Measurements from ENCODE around the gene BZW2.

Gene BZW2

GRCh38 chr7:16726189-16726588 lies 80.2 kb downstream of the BZW2 start:
- H3K36me3 ChIP-seq (ENCODE audit: control insufficient read depth in 1 of 2, insufficient read depth in 2 of 2, low read length in 2 of 2), result no peaks in the 10 kb centered on the region
- H3K4me1 ChIP-seq (ENCODE audit: control insufficient read depth in 1 of 2, insufficient read depth in 2 of 2, low read length in 2 of 2), result no peaks in the 10 kb centered on the region
- no peaks in the 10 kb centered on the region for H3K27me3 ChIP-seq (ENCODE audit: low read depth, low read length)
- no peak overlapping the region for H3K4me3 ChIP-seq (ENCODE audit: low read depth in 1 of 2, low read length in 2 of 2)
- no peaks in the 10 kb centered on the region for H3K9me3 ChIP-seq (ENCODE audit: control insufficient read depth in 1 of 2, low read length in 2 of 2)
- H3K27ac ChIP-seq (ENCODE audit: low read length), result no peak overlapping the region

- Histone ChIP-seq H3K27me3 (ENCODE audit: low read depth, low read length) (no peaks in the 10 kb centered on the region), H3K36me3 (ENCODE audit: control insufficient read depth in 1 of 2, insufficient read depth in 2 of 2, low read length in 2 of 2) (no peaks in the 10 kb centered on the region), H3K27ac (ENCODE audit: low read length) (no peak overlapping the region), H3K4me1 (ENCODE audit: control insufficient read depth in 1 of 2, insufficient read depth in 2 of 2, low read length in 2 of 2) (no peaks in the 10 kb centered on the region), H3K9me3 (ENCODE audit: control insufficient read depth in 1 of 2, low read length in 2 of 2) (no peaks in the 10 kb centered on the region), H3K4me3 (ENCODE audit: low read depth in 1 of 2, low read length in 2 of 2) (no peak overlapping the region)
Measured at GRCh38 chr7:16727736-16728135, 81.8 kb downstream of the BZW2 start.

- Histone ChIP-seq H3K36me3 (ENCODE audit: control insufficient read depth in 1 of 2, insufficient read depth in 2 of 2, low read length in 2 of 2) (no peaks in the 10 kb centered on the region), H3K4me3 (ENCODE audit: low read depth in 1 of 2, low read length in 2 of 2) (no peak overlapping the region), H3K4me1 (ENCODE audit: control insufficient read depth in 1 of 2, insufficient read depth in 2 of 2, low read length in 2 of 2) (peaks cover 0 to under 1% of the 10 kb centered on the region in 2 donors), H3K27me3 (ENCODE audit: low read depth, low read length) (no peaks in the 10 kb centered on the region), H3K27ac (ENCODE audit: low read length) (no peak overlapping the region), H3K9me3 (ENCODE audit: control insufficient read depth in 1 of 2, low read length in 2 of 2) (no peaks in the 10 kb centered on the region)
Measured at GRCh38 chr7:16728811-16729210, 82.8 kb downstream of the BZW2 start.

GRCh38 chr7:16729541-16729940 lies 83.6 kb downstream of the BZW2 start:
- no peaks in the 10 kb centered on the region for H3K9me3 ChIP-seq (ENCODE audit: control insufficient read depth in 1 of 2, low read length in 2 of 2)
- H3K27ac ChIP-seq (ENCODE audit: low read length), result no peak overlapping the region
- H3K36me3 ChIP-seq (ENCODE audit: control insufficient read depth in 1 of 2, insufficient read depth in 2 of 2, low read length in 2 of 2), result no peaks in the 10 kb centered on the region
- no peaks in the 10 kb centered on the region for H3K27me3 ChIP-seq (ENCODE audit: low read depth, low read length)
- no peak overlapping the region for H3K4me3 ChIP-seq (ENCODE audit: low read depth in 1 of 2, low read length in 2 of 2)
- H3K4me1 ChIP-seq (ENCODE audit: control insufficient read depth in 1 of 2, insufficient read depth in 2 of 2, low read length in 2 of 2), result peaks cover 0 to 3% of the 10 kb centered on the region in 2 donors

- Histone ChIP-seq H3K4me3 (ENCODE audit: low read depth in 1 of 2, low read length in 2 of 2) (no peak overlapping the region), H3K9me3 (ENCODE audit: control insufficient read depth in 1 of 2, low read length in 2 of 2) (no peaks in the 10 kb centered on the region), H3K36me3 (ENCODE audit: control insufficient read depth in 1 of 2, insufficient read depth in 2 of 2, low read length in 2 of 2) (no peaks in the 10 kb centered on the region), H3K27me3 (ENCODE audit: low read depth, low read length) (no peaks in the 10 kb centered on the region), H3K27ac (ENCODE audit: low read length) (no peak overlapping the region), H3K4me1 (ENCODE audit: control insufficient read depth in 1 of 2, insufficient read depth in 2 of 2, low read length in 2 of 2) (peaks cover 0 to 3% of the 10 kb centered on the region in 2 donors)
Measured at GRCh38 chr7:16730937-16731336, 85.0 kb downstream of the BZW2 start.

GRCh38 chr7:16732828-16733227 lies 86.8 kb downstream of the BZW2 start:
- H3K36me3 ChIP-seq (ENCODE audit: control insufficient read depth in 1 of 2, insufficient read depth in 2 of 2, low read length in 2 of 2), result no peaks in the 10 kb centered on the region
- no peak overlapping the region for H3K4me3 ChIP-seq (ENCODE audit: low read depth in 1 of 2, low read length in 2 of 2)
- no peaks in the 10 kb centered on the region for H3K9me3 ChIP-seq (ENCODE audit: control insufficient read depth in 1 of 2, low read length in 2 of 2)
- no peaks in the 10 kb centered on the region for H3K27me3 ChIP-seq (ENCODE audit: low read depth, low read length)
- peaks cover 0 to 3% of the 10 kb centered on the region in 2 donors for H3K4me1 ChIP-seq (ENCODE audit: control insufficient read depth in 1 of 2, insufficient read depth in 2 of 2, low read length in 2 of 2)
- no peak overlapping the region for H3K27ac ChIP-seq (ENCODE audit: low read length)

GRCh38 chr7:16734148-16734726 lies 88.3 kb downstream of the BZW2 start:
- H3K27me3 ChIP-seq (ENCODE audit: low read depth, low read length), result no peaks in the 10 kb centered on the region
- H3K4me3 ChIP-seq (ENCODE audit: low read depth in 1 of 2, low read length in 2 of 2), result no peak overlapping the region
- no peaks in the 10 kb centered on the region for H3K36me3 ChIP-seq (ENCODE audit: control insufficient read depth in 1 of 2, insufficient read depth in 2 of 2, low read length in 2 of 2)
- H3K9me3 ChIP-seq (ENCODE audit: control insufficient read depth in 1 of 2, low read length in 2 of 2), result no peaks in the 10 kb centered on the region
- H3K27ac ChIP-seq (ENCODE audit: low read length), result no peak overlapping the region
- H3K4me1 ChIP-seq (ENCODE audit: control insufficient read depth in 1 of 2, insufficient read depth in 2 of 2, low read length in 2 of 2), result peaks cover 0 to 3% of the 10 kb centered on the region in 2 donors

- H3K9me3 ChIP-seq (ENCODE audit: control insufficient read depth in 1 of 2, low read length in 2 of 2), result no peaks in the 10 kb centered on the region
- H3K27me3 ChIP-seq (ENCODE audit: low read depth, low read length), result no peaks in the 10 kb centered on the region
- no peaks in the 10 kb centered on the region for H3K36me3 ChIP-seq (ENCODE audit: control insufficient read depth in 1 of 2, insufficient read depth in 2 of 2, low read length in 2 of 2)
- H3K4me3 ChIP-seq (ENCODE audit: low read depth in 1 of 2, low read length in 2 of 2), result no peak overlapping the region
- H3K4me1 ChIP-seq (ENCODE audit: control insufficient read depth in 1 of 2, insufficient read depth in 2 of 2, low read length in 2 of 2), result peaks cover 0 to 3% of the 10 kb centered on the region in 2 donors
- H3K27ac ChIP-seq (ENCODE audit: low read length), result no peak overlapping the region
Measured at GRCh38 chr7:16735020-16735419, 89.0 kb downstream of the BZW2 start.

- Histone ChIP-seq H3K27ac (ENCODE audit: low read length) (no peak overlapping the region), H3K4me1 (ENCODE audit: control insufficient read depth in 1 of 2, insufficient read depth in 2 of 2, low read length in 2 of 2) (peaks cover 0 to 6% of the 10 kb centered on the region in 2 donors), H3K9me3 (ENCODE audit: control insufficient read depth in 1 of 2, low read length in 2 of 2) (no peaks in the 10 kb centered on the region), H3K4me3 (ENCODE audit: low read depth in 1 of 2, low read length in 2 of 2) (no peak overlapping the region), H3K27me3 (ENCODE audit: low read depth, low read length) (no peaks in the 10 kb centered on the region), H3K36me3 (ENCODE audit: control insufficient read depth in 1 of 2, insufficient read depth in 2 of 2, low read length in 2 of 2) (no peaks in the 10 kb centered on the region)
Measured at GRCh38 chr7:16738011-16738688, 92.2 kb downstream of the BZW2 start.

GRCh38 chr7:16739863-16740622 lies 94.1 kb downstream of the BZW2 start:
- Histone ChIP-seq H3K27me3 (ENCODE audit: low read depth, low read length) (no peaks in the 10 kb centered on the region), H3K9me3 (ENCODE audit: control insufficient read depth in 1 of 2, low read length in 2 of 2) (no peaks in the 10 kb centered on the region), H3K27ac (ENCODE audit: low read length) (peak overlapping the region; percentile 11), H3K36me3 (ENCODE audit: control insufficient read depth in 1 of 2, insufficient read depth in 2 of 2, low read length in 2 of 2) (no peaks in the 10 kb centered on the region), H3K4me3 (ENCODE audit: low read depth in 1 of 2, low read length in 2 of 2) (no peak overlapping the region), H3K4me1 (ENCODE audit: control insufficient read depth in 1 of 2, insufficient read depth in 2 of 2, low read length in 2 of 2) (peaks cover 0 to 7% of the 10 kb centered on the region in 2 donors)

GRCh38 chr7:16740623-16740953 lies 94.6 kb downstream of the BZW2 start:
- H3K36me3 ChIP-seq (ENCODE audit: control insufficient read depth in 1 of 2, insufficient read depth in 2 of 2, low read length in 2 of 2), result no peaks in the 10 kb centered on the region
- no peaks in the 10 kb centered on the region for H3K9me3 ChIP-seq (ENCODE audit: control insufficient read depth in 1 of 2, low read length in 2 of 2)
- no peak overlapping the region for H3K4me3 ChIP-seq (ENCODE audit: low read depth in 1 of 2, low read length in 2 of 2)
- peak overlapping the region; percentile 11 for H3K27ac ChIP-seq (ENCODE audit: low read length)
- peaks cover 0 to 7% of the 10 kb centered on the region in 2 donors for H3K4me1 ChIP-seq (ENCODE audit: control insufficient read depth in 1 of 2, insufficient read depth in 2 of 2, low read length in 2 of 2)
- H3K27me3 ChIP-seq (ENCODE audit: low read depth, low read length), result no peaks in the 10 kb centered on the region
